Measurements from ENCODE around the gene FGFBP3. TPM values are rescaled to one million over a fixed set of nuclear protein-coding genes. Genes with fewer than 3 reads are reported as not detected.
A peak's percentile ranks its signal among the peaks of the same experiment; 100 is the strongest.

Gene FGFBP3
- total and polyA plus RNA-seq, 12 donors = 0.21 to 0.67 (median 0.45) TPM

- intact Hi-C loops (cut with DNase I) = loop anchor here in 1 of 10 donors (10.0 kb wide), 1 partner anchor 290 kb away; the partner anchor contains the start of gene PPP1R3C
- peak in 3 of 8 donors; percentile 4 to 8 (median 6) for ATAC-seq
- WGBS, 2 donors = 3% methylated on average over 21 of the region's 21 CpGs
- Histone ChIP-seq H3K4me3 (peak overlapping the region; percentile 73 to 95 (median 86)), H3K36me3 (no peaks in the 10 kb centered on the region), H3K27me3 (peaks cover 0 to 3% (median 0%) of the 10 kb centered on the region in 7 donors), H3K9me3 (peaks cover 0 to 8% (median 0%) of the 10 kb centered on the region in 11 donors), H3K4me1 (peaks cover 4 to 48% (median 36%) of the 10 kb centered on the region in 9 donors), H3K27ac (peak overlapping the region; percentile 72 to 98 (median 97))
- no peak for DNase-seq
- TF ChIP-seq CTCF (IDR thresholded peaks at IDR 0.05) = no peak
Measured at GRCh38 chr10:91924212-91925021, 15.1 kb upstream of the FGFBP3 start.

- peak; percentile 98 to 100 (median 100) for ATAC-seq
- WGBS, 2 donors = 0% methylated on average over 65 of the region's 65 CpGs
- peaks cover 0 to 12% (median 0%) of the 10 kb centered on the region in 11 donors for H3K9me3 ChIP-seq
- peaks cover 0 to 6% (median 0%) of the 10 kb centered on the region in 7 donors for H3K27me3 ChIP-seq
- H3K4me1 ChIP-seq = peaks cover 4 to 47% (median 31%) of the 10 kb centered on the region in 9 donors
- DNase-seq = peak; percentile 90 to 94
- H3K4me3 ChIP-seq = peak within 1 kb of the TSS; percentile 73 to 95 (median 86)
- H3K27ac ChIP-seq = peak within 1 kb of the TSS; percentile 72 to 98 (median 97)
- intact Hi-C loops (cut with DNase I) = loop anchor here in 1 of 10 donors (10.0 kb wide), 1 partner anchor 289 kb away; the partner anchor contains the start of gene PPP1R3C
- H3K36me3 ChIP-seq = no peaks in the 10 kb centered on the region
- TF ChIP-seq CTCF (IDR thresholded peaks at IDR 0.05) = no peak
Measured at GRCh38 chr10:91923371-91924211, 14.3 kb upstream of the FGFBP3 start, which contains the start of gene BTAF1. Gene BTAF1, plus strand, starts transcription at chr10:91923770. Its CDS starts 307 bp downstream, at chr10:91924077.

- ATAC-seq = no peak
- H3K9me3 ChIP-seq = peaks cover 0 to 12% (median 0%) of the 10 kb centered on the region in 11 donors
- intact Hi-C loops (cut with DNase I) = loop anchor here in 4 of 10 donors (5.0 to 10.0 kb wide), 5 partner anchors 65 to 525 kb away; partner anchors contain the start of gene PPP1R3C (in 1 of the 4)
- 98 to 100% methylated on average over 1 of the region's 1 CpG for WGBS, 2 donors
- H3K4me1 ChIP-seq = peaks cover 3 to 16% (median 9%) of the 10 kb centered on the region in 9 donors
- no peak for TF ChIP-seq CTCF (IDR thresholded peaks at IDR 0.05)
- no peak overlapping the region for H3K4me3 ChIP-seq
- DNase-seq = no peak
- H3K36me3 ChIP-seq = no peaks in the 10 kb centered on the region
- peaks cover 0 to 13% (median 8%) of the 10 kb centered on the region in 7 donors for H3K27me3 ChIP-seq
- H3K27ac ChIP-seq = no peak overlapping the region
Measured at GRCh38 chr10:91919651-91920050, 10.4 kb upstream of the FGFBP3 start.
